ENCODE data around the gene EVPL. TPM values are rescaled to one million over a fixed set of nuclear protein-coding genes. Genes with fewer than 3 reads are reported as not detected.

The EVPL gene
- total RNA-seq, 2 experiments from 2014 or later, result 5.1 to 9.9 TPM

DNA sequence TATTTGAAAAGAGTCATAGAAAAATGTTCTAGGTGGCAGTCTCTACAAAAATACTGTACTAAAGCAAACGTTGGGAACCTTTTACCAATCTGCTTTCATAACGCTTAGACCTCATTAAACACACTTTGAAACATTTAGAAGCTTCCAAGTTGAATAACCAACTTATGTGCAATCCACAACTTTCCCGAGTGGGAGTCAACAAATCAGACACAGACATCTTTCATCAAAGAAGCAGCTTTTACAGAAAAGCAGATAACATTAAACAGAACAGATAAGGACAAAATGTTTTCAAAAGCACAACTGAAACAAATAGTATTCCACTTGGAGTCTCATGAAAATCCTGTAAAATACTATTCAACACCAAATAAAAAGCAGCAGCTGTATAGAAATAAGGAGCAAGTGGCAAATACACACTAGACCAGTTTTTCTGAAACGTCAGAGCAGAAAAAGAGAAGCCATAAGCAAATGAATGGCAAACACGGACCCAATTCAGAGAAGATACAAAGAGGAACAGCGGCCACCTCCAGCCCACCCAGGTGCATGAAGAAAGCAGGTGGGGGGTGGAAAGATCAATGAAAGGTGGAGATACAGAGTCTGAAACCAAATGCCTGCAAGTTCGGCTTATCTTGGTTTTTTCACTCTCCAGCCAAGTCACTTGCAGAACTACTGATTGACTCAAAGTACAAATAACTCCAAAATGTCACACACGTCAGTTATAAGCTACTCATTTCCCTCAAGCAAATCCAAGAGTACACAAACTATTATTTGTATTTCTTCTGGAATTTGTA is 67.9 kb downstream of the EVPL start:
- H2AFZ ChIP-seq (ENCODE audit: low read length), result peak overlapping the region; percentile 1; the same call in 1 of the 2 replicates
- H3K9me2 ChIP-seq (ENCODE audit: insufficient read depth, low read length), result no peaks in the 10 kb centered on the region
- no peak overlapping the region for H3K27ac ChIP-seq (ENCODE audit: low read depth, low read length, poor library complexity, severe bottlenecking)
- ChIA-PET POLR2A (interaction anchor here (0.5 to 1.3 kb wide), 3 partner anchors 11 to 104 kb away, joined by 4 to 6 read pairs (median 5); partner anchors contain the start of gene WBP2), CTCF (ENCODE audit: unreplicated experiment) (no interaction called here)
- no peaks in the 10 kb centered on the region for H4K20me1 ChIP-seq (ENCODE audit: insufficient read depth, low read length)
- H3K4me2 ChIP-seq (ENCODE audit: low read length), result peak overlapping the region; percentile 27
- intact Hi-C loops (cut with micrococcal nuclease; ENCODE audit: unreplicated experiment), result no loop called here
- H3K9me3 ChIP-seq (ENCODE audit: low read length), result no peaks in the 10 kb centered on the region
- no peak for DNase-seq (ENCODE audit: low spot score)
- H3K79me2 ChIP-seq (ENCODE audit: insufficient read depth, low read depth, low read length), result no peaks in the 10 kb centered on the region
- H3K36me3 ChIP-seq (ENCODE audit: insufficient read depth, low read length), result peaks cover 24% of the 10 kb centered on the region
- BruUV-seq (replicated peaks), result no TSS peak
- H3K4me1 ChIP-seq (ENCODE audit: insufficient read depth, low read length, poor library complexity, severe bottlenecking), result peaks cover 9% of the 10 kb centered on the region
- TF ChIP-seq EZH2phosphoT487 (IDR thresholded peaks at IDR 0.05; ENCODE audit: borderline replicate concordance, low read depth, low read length), result no peak
- TF ChIP-seq, protein P1, sequence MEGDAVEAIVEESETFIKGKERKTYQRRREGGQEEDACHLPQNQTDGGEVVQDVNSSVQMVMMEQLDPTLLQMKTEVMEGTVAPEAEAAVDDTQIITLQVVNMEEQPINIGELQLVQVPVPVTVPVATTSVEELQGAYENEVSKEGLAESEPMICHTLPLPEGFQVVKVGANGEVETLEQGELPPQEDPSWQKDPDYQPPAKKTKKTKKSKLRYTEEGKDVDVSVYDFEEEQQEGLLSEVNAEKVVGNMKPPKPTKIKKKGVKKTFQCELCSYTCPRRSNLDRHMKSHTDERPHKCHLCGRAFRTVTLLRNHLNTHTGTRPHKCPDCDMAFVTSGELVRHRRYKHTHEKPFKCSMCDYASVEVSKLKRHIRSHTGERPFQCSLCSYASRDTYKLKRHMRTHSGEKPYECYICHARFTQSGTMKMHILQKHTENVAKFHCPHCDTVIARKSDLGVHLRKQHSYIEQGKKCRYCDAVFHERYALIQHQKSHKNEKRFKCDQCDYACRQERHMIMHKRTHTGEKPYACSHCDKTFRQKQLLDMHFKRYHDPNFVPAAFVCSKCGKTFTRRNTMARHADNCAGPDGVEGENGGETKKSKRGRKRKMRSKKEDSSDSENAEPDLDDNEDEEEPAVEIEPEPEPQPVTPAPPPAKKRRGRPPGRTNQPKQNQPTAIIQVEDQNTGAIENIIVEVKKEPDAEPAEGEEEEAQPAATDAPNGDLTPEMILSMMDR (conservative IDR thresholded peaks at IDR 0.05; ENCODE audit: low read length), result no peak
- no peak overlapping the region for H3K4me3 ChIP-seq (ENCODE audit: low read depth, low read length, poor library complexity, severe bottlenecking)

Other genes with a start within 250 kb of the EVPL start
- 41.5 and 44.0 TPM in 2 replicates for gene UNK, start 242.5 kb downstream of the EVPL start, total RNA-seq (2014; rRNA removed; shearing (Covaris generic))
- 67.6 and 77.3 TPM in 2 replicates for gene UNK, start 242.5 kb downstream of the EVPL start, total RNA-seq (2022)
- gene UNC13D, start 182.9 kb downstream of the EVPL start, total RNA-seq (2014; rRNA removed; shearing (Covaris generic)), result 7.1 and 8.0 TPM in 2 replicates
- gene UNC13D, start 182.9 kb downstream of the EVPL start, total RNA-seq (2022), result 12.2 and 17.8 TPM in 2 replicates
- 24.1 and 29.9 TPM in 2 replicates for gene WBP2, start 172.0 kb downstream of the EVPL start, total RNA-seq (2014; rRNA removed; shearing (Covaris generic))
- 117 and 123 TPM in 2 replicates for gene WBP2, start 172.0 kb downstream of the EVPL start, total RNA-seq (2022)
- gene TRIM47, start 148.7 kb downstream of the EVPL start, total RNA-seq (2014; rRNA removed; shearing (Covaris generic)), result 32.7 and 41.9 TPM in 2 replicates
- gene TRIM47, start 148.7 kb downstream of the EVPL start, total RNA-seq (2022), result 21.6 and 25.9 TPM in 2 replicates
- gene TRIM65, start 130.4 kb downstream of the EVPL start, total RNA-seq (2014; rRNA removed; shearing (Covaris generic)), result 45.0 and 54.2 TPM in 2 replicates
- 60.4 and 62.9 TPM in 2 replicates for gene TRIM65, start 130.4 kb downstream of the EVPL start, total RNA-seq (2022)
- 91.9 and 112 TPM in 2 replicates for gene MRPL38, start 122.4 kb downstream of the EVPL start, total RNA-seq (2014; rRNA removed; shearing (Covaris generic))
- 175 and 198 TPM in 2 replicates for gene MRPL38, start 122.4 kb downstream of the EVPL start, total RNA-seq (2022)
- 34.6 and 38.7 TPM in 2 replicates for gene FBF1, start 86.3 kb downstream of the EVPL start, total RNA-seq (2014; rRNA removed; shearing (Covaris generic))
- gene FBF1, start 86.3 kb downstream of the EVPL start, total RNA-seq (2022), result 47.8 and 47.9 TPM in 2 replicates
- 12.3 and 22.6 TPM in 2 replicates for gene ACOX1, start 48.1 kb downstream of the EVPL start, total RNA-seq (2014; rRNA removed; shearing (Covaris generic))
- 30.2 and 34.6 TPM in 2 replicates for gene ACOX1, start 48.1 kb downstream of the EVPL start, total RNA-seq (2022)
- 17.6 and 22.5 TPM in 2 replicates for gene TEN1, start 48.1 kb downstream of the EVPL start, total RNA-seq (2014; rRNA removed; shearing (Covaris generic))
- gene TEN1, start 48.1 kb downstream of the EVPL start, total RNA-seq (2022), result 18.2 and 22.5 TPM in 2 replicates
- 7.3 and 15.9 TPM in 2 replicates for gene CDK3, start 26.5 kb downstream of the EVPL start, total RNA-seq (2014; rRNA removed; shearing (Covaris generic))
- 12.8 and 17.2 TPM in 2 replicates for gene CDK3, start 26.5 kb downstream of the EVPL start, total RNA-seq (2022)
- gene SRP68, start 45.2 kb upstream of the EVPL start, total RNA-seq (2014; rRNA removed; shearing (Covaris generic)), result 53.5 and 54.0 TPM in 2 replicates
- gene SRP68, start 45.2 kb upstream of the EVPL start, total RNA-seq (2022), result 199 and 200 TPM in 2 replicates
- not detected in 2 replicates for gene GALR2, start 47.5 kb upstream of the EVPL start, total RNA-seq (2014; rRNA removed; shearing (Covaris generic))
- 0.63 TPM in 1 of 2 replicates, not detected in the other for gene GALR2, start 47.5 kb upstream of the EVPL start, total RNA-seq (2022)
- gene ZACN, start 51.9 kb upstream of the EVPL start, total RNA-seq (2014; rRNA removed; shearing (Covaris generic)), result 0.76 TPM in 1 of 2 replicates, not detected in the other
- gene ZACN, start 51.9 kb upstream of the EVPL start, total RNA-seq (2022), result 0.33 and 1.2 TPM in 2 replicates
- 118 and 122 TPM in 2 replicates for gene EXOC7, start 76.5 kb upstream of the EVPL start, total RNA-seq (2014; rRNA removed; shearing (Covaris generic))
- gene EXOC7, start 76.5 kb upstream of the EVPL start, total RNA-seq (2022), result 173 and 175 TPM in 2 replicates
- not detected in 2 replicates for gene FOXJ1, start 113.9 kb upstream of the EVPL start, total RNA-seq (2014; rRNA removed; shearing (Covaris generic))
- gene FOXJ1, start 113.9 kb upstream of the EVPL start, total RNA-seq (2022), result not detected in 2 replicates
- 0.21 and 0.28 TPM in 2 replicates for gene RNF157, start 213.2 kb upstream of the EVPL start, total RNA-seq (2014; rRNA removed; shearing (Covaris generic))
- gene RNF157, start 213.2 kb upstream of the EVPL start, total RNA-seq (2022), result 0.70 and 1.3 TPM in 2 replicates
- 70.9 and 86.4 TPM in 2 replicates for gene UBALD2, start 238.0 kb upstream of the EVPL start, total RNA-seq (2014; rRNA removed; shearing (Covaris generic))
- gene UBALD2, start 238.0 kb upstream of the EVPL start, total RNA-seq (2022), result 238 and 305 TPM in 2 replicates

Data from OCI-LY7 (cell line).